DND-41 (cell line): ENCODE data around the gene MCAT.

ENCODE experiments used
- ATAC-seq: fragments of 200-7000 bp; cut with Tn5 transposase; 3 replicates; pipeline ENCODE4 v1.9.1; 2021; ENCODE audit warnings: low read depth; ENCODE audit not compliant: insufficient read depth
- DNase-seq: peaks from one replicate; pipeline ENCODE4 v3.0.0-alpha.2; 2020
- H2AFZ ChIP-seq: 2 replicates; pipeline ENCODE4 v1.6.0; 2012; ENCODE audit warnings: low read depth, low read length
- H3K27ac ChIP-seq: 2 replicates; pipeline ENCODE4 v1.5.1; 2012; ENCODE audit warnings: low read length, inconsistent platforms
- H3K27me3 ChIP-seq: fragments of 200-600 bp; sonication (generic); 2 replicates; pipeline ENCODE4 v1.6.0; 2012; ENCODE audit warnings: low read length, mild to moderate bottlenecking, inconsistent platforms; ENCODE audit not compliant: insufficient read depth, poor library complexity
- H3K36me3 ChIP-seq: 2 replicates; pipeline ENCODE4 v1.5.1; 2012; ENCODE audit warnings: low read length, inconsistent platforms; ENCODE audit not compliant: insufficient read depth
- H3K4me1 ChIP-seq: 2 replicates; pipeline ENCODE4 v1.5.1; 2012; ENCODE audit warnings: mild to moderate bottlenecking, low read length; ENCODE audit not compliant: insufficient read depth
- H3K4me2 ChIP-seq: 2 replicates; pipeline ENCODE4 v1.6.0; 2012; ENCODE audit warnings: mild to moderate bottlenecking, moderate library complexity, low read length, inconsistent platforms; ENCODE audit not compliant: insufficient read depth
- H3K4me3 ChIP-seq, 2 experiments: fragments of 200-600 bp in 1 of 2; shearing (Covaris generic) in 1 of 2; 2 replicates each; pipeline ENCODE4 v1.5.1; 2012 to 2016; ENCODE audit warnings: inconsistent platforms in 2 of 2, low read length in 2 of 2, mild to moderate bottlenecking in 2 of 2, low read depth in 1 of 2, moderate library complexity in 1 of 2
- H3K79me2 ChIP-seq: 2 replicates; pipeline ENCODE4 v1.6.0; 2012; ENCODE audit warnings: low read length, inconsistent platforms; ENCODE audit not compliant: insufficient read depth
- H3K9ac ChIP-seq: 2 replicates; pipeline ENCODE4 v1.6.0; 2012; ENCODE audit warnings: low read depth, mild to moderate bottlenecking, inconsistent platforms, low read length, moderate library complexity
- H3K9me3 ChIP-seq: 2 replicates; pipeline ENCODE4 v1.5.1; 2012; ENCODE audit warnings: low read length, moderate library complexity, mild to moderate bottlenecking, inconsistent platforms; ENCODE audit not compliant: insufficient read depth, severe bottlenecking
- H4K20me1 ChIP-seq: 2 replicates; pipeline ENCODE4 v1.6.0; 2012; ENCODE audit warnings: low read length; ENCODE audit not compliant: insufficient read depth
- CTCF ChIP-seq: IDR thresholded peaks from 2 replicates; pipeline ENCODE4 v1.5.1; 2012; ENCODE audit warnings: borderline replicate concordance, low read length, moderate library complexity, mild to moderate bottlenecking; ENCODE audit not compliant: poor library complexity, severe bottlenecking; ENCODE audit errors: extremely low read depth
- EZH2 ChIP-seq: IDR thresholded peaks from 3 replicates; pipeline ENCODE4 v1.6.1; 2012; ENCODE audit warnings: borderline replicate concordance, low read depth, mild to moderate bottlenecking, moderate library complexity, low read length, inconsistent platforms; ENCODE audit not compliant: severe bottlenecking

MCAT gene

GRCh38 chr22:43127166-43127908 is 15.9 kb downstream of the MCAT start:
- H3K9me3 ChIP-seq: no peaks in the 10 kb centered on the region
- no peak for ATAC-seq
- no peak for TF ChIP-seq CTCF
- no peak for TF ChIP-seq EZH2
- no peak overlapping the region for H2AFZ ChIP-seq
- no peak overlapping the region for H3K4me3 ChIP-seq
- H4K20me1 ChIP-seq: 0 out of 2 replicates have a peak, but pooled peaks cover 6% of the 10 kb centered on the region
- no peak overlapping the region for H3K27ac ChIP-seq
- no peak for DNase-seq
- no peaks in the 10 kb centered on the region for H3K79me2 ChIP-seq
- H3K9ac ChIP-seq: no peak overlapping the region
- no peak overlapping the region for H3K4me2 ChIP-seq
- H3K36me3 ChIP-seq: peaks cover 10% of the 10 kb centered on the region
- no peaks in the 10 kb centered on the region for H3K27me3 ChIP-seq
- no peaks in the 10 kb centered on the region for H3K4me1 ChIP-seq

DNA sequence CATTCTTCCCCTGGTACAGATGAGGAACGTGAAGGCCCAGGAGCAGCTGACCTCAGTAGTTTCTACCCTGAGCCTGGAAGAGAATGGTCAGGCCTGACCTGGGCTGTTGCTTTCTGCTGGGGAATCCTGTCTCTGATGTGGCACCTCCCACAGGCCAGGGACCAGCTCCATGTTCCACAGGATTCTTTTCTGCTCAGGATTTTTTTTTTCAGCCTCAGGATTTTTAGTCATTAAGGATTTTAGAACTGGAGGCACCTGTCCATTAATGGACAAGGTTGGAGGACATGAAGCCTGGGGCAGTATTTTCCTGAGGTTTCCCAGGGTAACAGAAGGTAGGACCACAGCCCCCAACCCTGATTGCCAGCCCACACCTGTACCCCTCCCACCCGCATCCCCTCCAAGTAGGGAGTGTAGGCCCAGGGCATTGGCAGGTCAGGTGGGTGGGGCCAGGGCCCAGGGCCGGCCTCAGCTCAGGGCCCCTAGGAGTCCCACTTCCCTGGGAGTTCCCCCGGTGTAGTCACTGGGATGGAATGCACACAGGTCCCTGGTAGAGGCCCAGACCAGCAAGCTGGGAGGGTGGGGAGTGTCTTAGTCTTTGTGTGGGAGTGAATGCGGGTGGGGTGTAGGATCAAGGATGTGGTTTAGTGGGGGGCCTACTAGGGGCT is 16.6 kb downstream of the MCAT start:
- Histone ChIP-seq H3K9me3 (no peaks in the 10 kb centered on the region), H4K20me1 (0 out of 2 replicates have a peak, but pooled peaks cover 6% of the 10 kb centered on the region), H3K79me2 (no peaks in the 10 kb centered on the region), H3K36me3 (peaks cover 6% of the 10 kb centered on the region; the same call in 1 of the 2 replicates), H2AFZ (no peak overlapping the region), H3K4me1 (no peaks in the 10 kb centered on the region), H3K27ac (no peak overlapping the region), H3K9ac (no peak overlapping the region), H3K4me3 (no peak overlapping the region), H3K27me3 (no peaks in the 10 kb centered on the region), H3K4me2 (no peak overlapping the region)
- DNase-seq (no peak), ATAC-seq (no peak)
- TF ChIP-seq EZH2 (no peak), CTCF (no peak)

DNA sequence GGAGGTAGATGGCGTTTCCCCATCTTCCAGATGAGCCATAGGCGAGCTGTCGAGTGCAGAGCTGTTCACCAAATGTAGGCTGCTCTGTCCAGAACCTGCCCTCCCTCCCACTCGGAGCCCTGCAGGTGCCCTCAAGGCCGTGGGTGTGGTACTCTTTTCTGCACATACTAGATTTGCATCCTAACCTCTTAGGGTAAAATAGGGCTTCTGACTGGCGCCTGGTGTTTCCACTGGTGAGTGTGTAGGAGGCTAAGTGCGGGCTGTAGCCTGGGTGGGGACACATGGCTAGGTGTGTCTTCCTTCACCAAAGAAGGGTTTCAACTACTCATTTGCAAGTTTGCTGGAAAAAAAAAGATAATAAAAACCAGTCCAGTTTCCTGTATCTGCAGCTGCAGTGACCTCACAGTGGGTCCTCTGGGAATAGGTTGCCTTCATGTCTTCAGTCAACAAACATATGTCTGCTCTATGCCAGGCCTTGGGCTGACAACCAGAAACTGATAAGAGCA is 24.2 kb downstream of the MCAT start:
- H4K20me1 ChIP-seq: no peaks in the 10 kb centered on the region
- no peaks in the 10 kb centered on the region for H3K4me1 ChIP-seq
- no peak for DNase-seq
- TF ChIP-seq CTCF: no peak
- no peak for TF ChIP-seq EZH2
- H2AFZ ChIP-seq: no peak overlapping the region
- ATAC-seq: no peak
- no peaks in the 10 kb centered on the region for H3K9me3 ChIP-seq
- no peak overlapping the region for H3K9ac ChIP-seq
- H3K36me3 ChIP-seq: no peaks in the 10 kb centered on the region
- H3K79me2 ChIP-seq: no peaks in the 10 kb centered on the region
- H3K4me2 ChIP-seq: no peak overlapping the region
- H3K4me3 ChIP-seq: no peak overlapping the region
- peaks cover 6% of the 10 kb centered on the region for H3K27me3 ChIP-seq
- no peak overlapping the region for H3K27ac ChIP-seq
